ENCODE results near the gene KRT80. TPM values are rescaled to one million over a fixed set of nuclear protein-coding genes. Genes with fewer than 3 reads are reported as not detected.

KRT80 gene
- total RNA-seq, 2 experiments from 2014 or later, result not detected

GRCh38 chr12:52126050-52126604 lies 65.7 kb downstream of the KRT80 start:
- H3K36me3 Mint-ChIP-seq, result no peaks in the 10 kb centered on the region
- ATAC-seq, result no peak

GRCh38 chr12:52125476-52125900 lies 66.3 kb downstream of the KRT80 start:
- no peak for ATAC-seq
- DNase-seq, result no peak
- no peak overlapping the region for H3K4me3 Mint-ChIP-seq
- H3K27ac Mint-ChIP-seq, result no peak overlapping the region
- H3K36me3 Mint-ChIP-seq, result no peaks in the 10 kb centered on the region
- CTCF ChIA-PET, result interaction anchor here (0.5 to 11.2 kb wide), 4 partner anchors 10 to 757 kb away, joined by 3 to 269 read pairs (median 4); no protein-coding TSS in a partner anchor
- H3K4me1 Mint-ChIP-seq, result peaks cover 10% of the 10 kb centered on the region
- H3K9me3 Mint-ChIP-seq (ENCODE audit: low read depth), result no peaks in the 10 kb centered on the region
- H3K27me3 Mint-ChIP-seq, result peaks cover 36% of the 10 kb centered on the region

More at GRCh38 chr12:52126050-52126604, 65.7 kb downstream of the KRT80 start:
- peaks cover 33% of the 10 kb centered on the region for H3K27me3 Mint-ChIP-seq
- no peaks in the 10 kb centered on the region for H3K9me3 Mint-ChIP-seq (ENCODE audit: low read depth)
- no peak overlapping the region for H3K4me3 Mint-ChIP-seq
- H3K27ac Mint-ChIP-seq, result no peak overlapping the region
- peaks cover 5% of the 10 kb centered on the region for H3K4me1 Mint-ChIP-seq
- CTCF ChIA-PET, result interaction anchor here (0.8 to 11.2 kb wide), 3 partner anchors 10 to 752 kb away, joined by 3 to 269 read pairs (median 4); no protein-coding TSS in a partner anchor
- DNase-seq, result no peak

GRCh38 chr12:52123487-52124186 lies 68.2 kb downstream of the KRT80 start:
- Mint-ChIP-seq H3K27ac (no peak overlapping the region), H3K4me3 (no peak overlapping the region), H3K27me3 (peaks cover 35% of the 10 kb centered on the region), H3K4me1 (peaks cover 22% of the 10 kb centered on the region), H3K36me3 (no peaks in the 10 kb centered on the region), H3K9me3 (ENCODE audit: low read depth) (no peaks in the 10 kb centered on the region)
- ATAC-seq (no peak), DNase-seq (no peak)
- CTCF ChIA-PET, result interaction anchor here (0.6 to 11.2 kb wide), 11 partner anchors 9 to 853 kb away, joined by 3 to 269 read pairs (median 5); no protein-coding TSS in a partner anchor

GRCh38 chr12:52122904-52123303 lies 68.9 kb downstream of the KRT80 start:
- H3K4me3 Mint-ChIP-seq, result no peak overlapping the region
- CTCF ChIA-PET, result interaction anchor here (0.6 to 11.2 kb wide), 10 partner anchors 10 to 858 kb away, joined by 3 to 269 read pairs (median 6); no protein-coding TSS in a partner anchor
- ATAC-seq, result no peak
- H3K27me3 Mint-ChIP-seq, result peaks cover 31% of the 10 kb centered on the region
- H3K36me3 Mint-ChIP-seq, result no peaks in the 10 kb centered on the region
- peaks cover 27% of the 10 kb centered on the region for H3K4me1 Mint-ChIP-seq
- DNase-seq, result no peak
- H3K27ac Mint-ChIP-seq, result no peak overlapping the region
- H3K9me3 Mint-ChIP-seq (ENCODE audit: low read depth), result no peaks in the 10 kb centered on the region

- H3K4me1 Mint-ChIP-seq, result peaks cover 27% of the 10 kb centered on the region
- CTCF ChIA-PET, result interaction anchor here (1.1 to 11.2 kb wide), 6 partner anchors 17 to 858 kb away, joined by 3 to 269 read pairs (median 7); no protein-coding TSS in a partner anchor
- ATAC-seq (no peak), DNase-seq (no peak)
- no peaks in the 10 kb centered on the region for H3K36me3 Mint-ChIP-seq
- no peaks in the 10 kb centered on the region for H3K9me3 Mint-ChIP-seq (ENCODE audit: low read depth)
- H3K27ac Mint-ChIP-seq, result no peak overlapping the region
- no peak overlapping the region for H3K4me3 Mint-ChIP-seq
- H3K27me3 Mint-ChIP-seq, result peaks cover 30% of the 10 kb centered on the region
Measured at GRCh38 chr12:52122540-52122871, 69.3 kb downstream of the KRT80 start.

GRCh38 chr12:52121824-52122539 lies 69.8 kb downstream of the KRT80 start:
- Mint-ChIP-seq H3K36me3 (no peaks in the 10 kb centered on the region), H3K4me1 (peaks cover 29% of the 10 kb centered on the region), H3K27me3 (peaks cover 26% of the 10 kb centered on the region), H3K4me3 (no peak overlapping the region), H3K9me3 (ENCODE audit: low read depth) (no peaks in the 10 kb centered on the region), H3K27ac (no peak overlapping the region)
- peak; percentile 75 for DNase-seq
- ATAC-seq, result peak; percentile 35
- CTCF ChIA-PET, result interaction anchor here (0.6 to 11.2 kb wide), 19 partner anchors 9 to 859 kb away, joined by 3 to 269 read pairs (median 4); partner anchors contain the start of gene NR4A1

- DNase-seq (no peak), ATAC-seq (no peak)
- Mint-ChIP-seq H3K27ac (no peak overlapping the region), H3K4me3 (no peak overlapping the region), H3K4me1 (peaks cover 37% of the 10 kb centered on the region), H3K27me3 (peaks cover 23% of the 10 kb centered on the region), H3K36me3 (no peaks in the 10 kb centered on the region), H3K9me3 (ENCODE audit: low read depth) (no peaks in the 10 kb centered on the region)
- CTCF ChIA-PET, result interaction anchor here (0.6 to 11.2 kb wide), 20 partner anchors 10 to 788 kb away, joined by 3 to 269 read pairs (median 4); partner anchors contain the start of gene NR4A1
Measured at GRCh38 chr12:52120951-52121823, 70.6 kb downstream of the KRT80 start.

GRCh38 chr12:52119398-52120254 lies 72.2 kb downstream of the KRT80 start:
- Mint-ChIP-seq H3K4me1 (peaks cover 41% of the 10 kb centered on the region), H3K36me3 (no peaks in the 10 kb centered on the region), H3K9me3 (ENCODE audit: low read depth) (no peaks in the 10 kb centered on the region), H3K4me3 (no peak overlapping the region), H3K27ac (no peak overlapping the region), H3K27me3 (peaks cover 19% of the 10 kb centered on the region)
- peak; percentile 58 for DNase-seq
- CTCF ChIA-PET, result interaction anchor here (0.7 to 11.2 kb wide), 14 partner anchors 9 to 137 kb away, joined by 3 to 269 read pairs (median 3); no protein-coding TSS in a partner anchor
- ATAC-seq, result peak; percentile 82

Other genes starting within 250 kb of the KRT80 start
- 1 to 10 TPM; 3.5 to 4.3 TPM for gene ACVR1B, start 240.3 kb downstream of the KRT80 start, total RNA-seq
- 1 to 10 TPM; 1.8 to 2.2 TPM for gene TAMALIN, start 185.1 kb downstream of the KRT80 start, total RNA-seq
- gene NR4A1, start 140.6 kb downstream of the KRT80 start, total RNA-seq, result 10 to 100 TPM in 1 of 2 experiments, 1 to 10 TPM in 1; 8.4 to 41.8 TPM
- 10 to 100 TPM; 33.3 to 42.2 TPM for gene ATG101, start 122.0 kb downstream of the KRT80 start, total RNA-seq
- gene SMIM41, start 112.3 kb downstream of the KRT80 start, total RNA-seq, result not detected
- 10 to 100 TPM in 1 of 2 experiments, 1 to 10 TPM in 1; 4.7 to 18.3 TPM for gene KRT7, start 41.2 kb upstream of the KRT80 start, total RNA-seq
- gene KRT86, start 82.6 kb upstream of the KRT80 start, total RNA-seq, result 1 to 10 TPM in 1 of 2 experiments, under 1 TPM in 1; 0.18 to 1.2 TPM
- under 1 TPM in 1 of 2 experiments, not detected in 1; 0.30 TPM for gene KRT81, start 99.5 kb upstream of the KRT80 start, total RNA-seq
- gene KRT83, start 129.4 kb upstream of the KRT80 start, total RNA-seq, result not detected
- gene KRT85, start 175.5 kb upstream of the KRT80 start, total RNA-seq, result not detected
- gene KRT84, start 193.6 kb upstream of the KRT80 start, total RNA-seq, result not detected
- not detected for gene KRT82, start 214.3 kb upstream of the KRT80 start, total RNA-seq
- not detected for gene KRT75, start 242.4 kb upstream of the KRT80 start, total RNA-seq